Measurements from ENCODE around the gene PPP6R1.
A peak's percentile ranks its signal among the peaks of the same experiment; 100 is the strongest.
"Not testable (repeated sequence)": the region's sequence is repeated elsewhere in the genome, so short reads cannot be mapped to it uniquely, and the experiment has no call there.

PPP6R1 gene

GRCh38 chr19:55212447-55212846 is 46.4 kb downstream of the PPP6R1 start:
- peaks cover 5% of the 10 kb centered on the region for H3K36me3 Mint-ChIP-seq (ENCODE audit: insufficient read depth)
- H3K27ac Mint-ChIP-seq (ENCODE audit: low read depth) = no peak overlapping the region
- H3K9me3 Mint-ChIP-seq = peaks cover 5% of the 10 kb centered on the region
- DNase-seq (ENCODE audit: low spot score in 2 of 2) = no peak
- peaks cover 11% of the 10 kb centered on the region for H3K4me1 Mint-ChIP-seq
- peaks cover 38% of the 10 kb centered on the region for H3K27me3 Mint-ChIP-seq
- no peak overlapping the region for H3K4me3 Mint-ChIP-seq
- ATAC-seq (replicated peaks; ENCODE audit: extremely low read depth, poor library complexity, severe bottlenecking) = no peak

- ATAC-seq (replicated peaks; ENCODE audit: extremely low read depth, poor library complexity, severe bottlenecking) (no peak), DNase-seq (ENCODE audit: low spot score in 2 of 2) (no peak)
- Mint-ChIP-seq H3K4me3 (no peak overlapping the region), H3K27me3 (peaks cover 57% of the 10 kb centered on the region), H3K4me1 (peaks cover 9% of the 10 kb centered on the region), H3K9me3 (no peaks in the 10 kb centered on the region), H3K36me3 (ENCODE audit: insufficient read depth) (peaks cover 2% of the 10 kb centered on the region), H3K27ac (ENCODE audit: low read depth) (peak overlapping the region; percentile 35)
Measured at GRCh38 chr19:55209693-55210472, 48.9 kb downstream of the PPP6R1 start.

- Mint-ChIP-seq H3K27me3 (peaks cover 56% of the 10 kb centered on the region), H3K4me1 (peaks cover 9% of the 10 kb centered on the region), H3K9me3 (no peaks in the 10 kb centered on the region), H3K4me3 (no peak within 1 kb of the TSS), H3K36me3 (ENCODE audit: insufficient read depth) (no peaks in the 10 kb centered on the region), H3K27ac (ENCODE audit: low read depth) (peak within 1 kb of the TSS; percentile 35)
- DNase-seq (ENCODE audit: low spot score in 2 of 2) (no peak), ATAC-seq (replicated peaks; ENCODE audit: extremely low read depth, poor library complexity, severe bottlenecking) (no peak)
Measured at GRCh38 chr19:55208880-55209692, 49.7 kb downstream of the PPP6R1 start, which contains the start of gene PTPRH. Gene PTPRH (minus strand): TSS chr19:55209501. CDS start chr19:55209433, 68 bp downstream.

- Mint-ChIP-seq H3K36me3 (ENCODE audit: insufficient read depth) (no peaks in the 10 kb centered on the region), H3K9me3 (no peaks in the 10 kb centered on the region), H3K27ac (ENCODE audit: low read depth) (peak overlapping the region; percentile 91), H3K27me3 (peaks cover 60% of the 10 kb centered on the region), H3K4me3 (no peak overlapping the region), H3K4me1 (peaks cover 9% of the 10 kb centered on the region)
- DNase-seq (ENCODE audit: low spot score in 2 of 2) (no peak), ATAC-seq (replicated peaks; ENCODE audit: extremely low read depth, poor library complexity, severe bottlenecking) (no peak)
Measured at GRCh38 chr19:55206664-55207500, 51.9 kb downstream of the PPP6R1 start.

- not testable (repeated sequence) for H3K9me3 Mint-ChIP-seq; ATAC-seq (replicated peaks; ENCODE audit: extremely low read depth, poor library complexity, severe bottlenecking); H3K36me3 Mint-ChIP-seq (ENCODE audit: insufficient read depth); DNase-seq (ENCODE audit: low spot score in 2 of 2); H3K27ac Mint-ChIP-seq (ENCODE audit: low read depth); H3K4me3 Mint-ChIP-seq
- Mint-ChIP-seq H3K4me1 (peaks cover 11% of the 10 kb centered on the region), H3K27me3 (peaks cover 81% of the 10 kb centered on the region)
Measured at GRCh38 chr19:55202199-55202598, 56.6 kb downstream of the PPP6R1 start.

- ATAC-seq (replicated peaks; ENCODE audit: extremely low read depth, poor library complexity, severe bottlenecking) (no peak), DNase-seq (ENCODE audit: low spot score in 2 of 2) (no peak)
- peaks cover 5% of the 10 kb centered on the region for H3K4me1 Mint-ChIP-seq
- no peak overlapping the region for H3K4me3 Mint-ChIP-seq
- H3K27me3 Mint-ChIP-seq = peaks cover 71% of the 10 kb centered on the region
- H3K36me3 Mint-ChIP-seq (ENCODE audit: insufficient read depth) = no peaks in the 10 kb centered on the region
- H3K27ac Mint-ChIP-seq (ENCODE audit: low read depth) = no peak overlapping the region
- no peaks in the 10 kb centered on the region for H3K9me3 Mint-ChIP-seq
Measured at GRCh38 chr19:55199620-55200204, 59.1 kb downstream of the PPP6R1 start.

GRCh38 chr19:55198651-55199050 is 60.2 kb downstream of the PPP6R1 start:
- Mint-ChIP-seq H3K27me3 (peaks cover 61% of the 10 kb centered on the region), H3K4me3 (no peak overlapping the region), H3K4me1 (peaks cover 5% of the 10 kb centered on the region), H3K9me3 (no peaks in the 10 kb centered on the region), H3K27ac (ENCODE audit: low read depth) (no peak overlapping the region), H3K36me3 (ENCODE audit: insufficient read depth) (no peaks in the 10 kb centered on the region)
- ATAC-seq (replicated peaks; ENCODE audit: extremely low read depth, poor library complexity, severe bottlenecking) (no peak), DNase-seq (ENCODE audit: low spot score in 2 of 2) (no peak)

GRCh38 chr19:55197528-55197927 is 61.3 kb downstream of the PPP6R1 start:
- peaks cover 5% of the 10 kb centered on the region for H3K4me1 Mint-ChIP-seq
- H3K4me3 Mint-ChIP-seq = no peak overlapping the region
- H3K36me3 Mint-ChIP-seq (ENCODE audit: insufficient read depth) = no peaks in the 10 kb centered on the region
- peaks cover 55% of the 10 kb centered on the region for H3K27me3 Mint-ChIP-seq
- H3K9me3 Mint-ChIP-seq = no peaks in the 10 kb centered on the region
- DNase-seq (ENCODE audit: low spot score in 2 of 2) = no peak
- ATAC-seq (replicated peaks; ENCODE audit: extremely low read depth, poor library complexity, severe bottlenecking) = no peak
- H3K27ac Mint-ChIP-seq (ENCODE audit: low read depth) = no peak overlapping the region

- Mint-ChIP-seq H3K9me3 (no peaks in the 10 kb centered on the region), H3K27me3 (peaks cover 53% of the 10 kb centered on the region), H3K4me3 (no peak overlapping the region), H3K27ac (ENCODE audit: low read depth) (no peak overlapping the region), H3K36me3 (ENCODE audit: insufficient read depth) (no peaks in the 10 kb centered on the region), H3K4me1 (peaks cover 5% of the 10 kb centered on the region)
- ATAC-seq (replicated peaks; ENCODE audit: extremely low read depth, poor library complexity, severe bottlenecking) (no peak), DNase-seq (ENCODE audit: low spot score in 2 of 2) (no peak)
Measured at GRCh38 chr19:55196803-55197202, 62.0 kb downstream of the PPP6R1 start.

GRCh38 chr19:55193481-55193880 is 65.3 kb downstream of the PPP6R1 start:
- Mint-ChIP-seq H3K27me3 (peaks cover 44% of the 10 kb centered on the region), H3K4me1 (peaks cover 10% of the 10 kb centered on the region)

GRCh38 chr19:55189403-55189835 is 69.4 kb downstream of the PPP6R1 start:
- Mint-ChIP-seq H3K9me3 (no peaks in the 10 kb centered on the region), H3K4me3 (no peak overlapping the region), H3K27ac (ENCODE audit: low read depth) (no peak overlapping the region), H3K36me3 (ENCODE audit: insufficient read depth) (peaks cover 2% of the 10 kb centered on the region), H3K27me3 (peaks cover 52% of the 10 kb centered on the region), H3K4me1 (peaks cover 10% of the 10 kb centered on the region)
- ATAC-seq (replicated peaks; ENCODE audit: extremely low read depth, poor library complexity, severe bottlenecking) = no peak
- DNase-seq (ENCODE audit: low spot score in 2 of 2) = no peak

More at GRCh38 chr19:55193481-55193880, 65.3 kb downstream of the PPP6R1 start:
- no peak overlapping the region for H3K27ac Mint-ChIP-seq (ENCODE audit: low read depth)
- no peak for ATAC-seq (replicated peaks; ENCODE audit: extremely low read depth, poor library complexity, severe bottlenecking)
- no peaks in the 10 kb centered on the region for H3K9me3 Mint-ChIP-seq
- H3K36me3 Mint-ChIP-seq (ENCODE audit: insufficient read depth) = no peaks in the 10 kb centered on the region
- no peak for DNase-seq (ENCODE audit: low spot score in 2 of 2)
- no peak overlapping the region for H3K4me3 Mint-ChIP-seq

- ATAC-seq (replicated peaks; ENCODE audit: extremely low read depth, poor library complexity, severe bottlenecking) (no peak), DNase-seq (ENCODE audit: low spot score in 2 of 2) (no peak)
- Mint-ChIP-seq H3K27ac (ENCODE audit: low read depth) (no peak overlapping the region), H3K9me3 (no peaks in the 10 kb centered on the region), H3K4me3 (no peak overlapping the region), H3K4me1 (peaks cover 10% of the 10 kb centered on the region), H3K27me3 (peaks cover 60% of the 10 kb centered on the region), H3K36me3 (ENCODE audit: insufficient read depth) (peaks cover 2% of the 10 kb centered on the region)
Measured at GRCh38 chr19:55188625-55189024, 70.2 kb downstream of the PPP6R1 start.
